Stimulated activated CD4-positive, alpha-beta T cell treated with anti-CD3 and anti-CD28 coated beads, TNF-alpha, amount 100 ng/mL, for 48 hours (primary cell): ENCODE measurements around the gene UBA6.

Source experiments
- DNase-seq, 3 donors: peaks; one replicate each; pipeline ENCODE4 v3.0.0-alpha.2; 2020; ENCODE audit warnings: low read depth in 3 of 3

The UBA6 gene

DNA sequence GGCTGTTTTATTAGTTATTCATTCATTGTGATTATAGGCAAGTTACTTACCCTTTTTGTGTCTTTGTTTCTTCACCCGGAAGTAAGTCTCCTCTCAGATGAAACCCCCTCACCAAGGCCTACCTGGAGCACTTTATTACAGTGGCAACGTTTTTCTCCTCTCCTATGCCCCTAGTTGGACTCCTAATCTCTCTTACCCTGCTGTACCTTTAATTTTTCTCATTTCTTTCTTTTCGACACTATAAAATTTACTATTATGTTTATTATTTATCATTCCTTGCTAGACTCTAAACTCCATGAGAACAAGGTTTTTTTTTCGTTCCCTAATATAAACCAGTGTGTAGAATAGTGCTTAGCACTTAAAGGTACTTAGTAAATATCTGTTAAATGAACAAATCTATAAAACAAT is 124.9 kb downstream of the UBA6 start:
- no peak for DNase-seq

DNA sequence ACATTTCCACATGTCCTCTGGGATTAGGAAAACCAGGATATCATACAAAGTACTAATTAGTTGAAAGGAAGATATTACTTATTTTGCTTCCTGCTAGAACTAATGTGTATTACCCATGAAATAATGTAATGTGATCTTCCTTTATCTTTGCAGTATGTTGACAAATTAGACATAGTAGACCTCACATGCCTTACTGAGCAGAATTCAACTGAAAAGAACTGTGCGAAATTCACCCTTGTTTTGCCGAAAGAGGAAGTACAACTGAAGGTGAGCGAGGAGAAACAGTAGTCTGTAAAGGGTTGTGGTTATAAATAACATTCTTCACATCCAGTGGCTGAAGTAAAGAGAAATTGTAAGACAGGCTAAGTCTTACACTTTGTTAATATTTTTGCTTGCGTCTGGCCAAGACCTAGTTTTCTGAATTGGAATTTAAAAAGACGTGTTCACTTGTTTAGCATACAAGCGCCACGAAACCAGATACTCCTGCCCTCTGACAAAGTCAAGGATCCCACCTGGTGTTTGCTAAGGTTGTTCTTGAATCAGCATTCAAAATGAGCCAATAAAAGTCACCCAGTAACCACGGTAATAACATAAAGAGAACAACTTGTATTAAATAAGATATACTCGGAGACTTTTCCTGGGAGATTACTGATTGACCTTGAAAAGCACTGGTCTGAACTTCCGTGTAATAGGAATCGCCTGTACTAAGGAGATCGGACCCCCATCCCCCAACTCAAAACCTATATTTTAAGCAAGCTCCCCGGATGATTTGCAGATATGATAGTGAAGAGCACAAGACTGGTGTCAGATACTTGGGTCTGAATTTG is 125.5 kb downstream of the UBA6 start:
- DNase-seq = no peak

DNA sequence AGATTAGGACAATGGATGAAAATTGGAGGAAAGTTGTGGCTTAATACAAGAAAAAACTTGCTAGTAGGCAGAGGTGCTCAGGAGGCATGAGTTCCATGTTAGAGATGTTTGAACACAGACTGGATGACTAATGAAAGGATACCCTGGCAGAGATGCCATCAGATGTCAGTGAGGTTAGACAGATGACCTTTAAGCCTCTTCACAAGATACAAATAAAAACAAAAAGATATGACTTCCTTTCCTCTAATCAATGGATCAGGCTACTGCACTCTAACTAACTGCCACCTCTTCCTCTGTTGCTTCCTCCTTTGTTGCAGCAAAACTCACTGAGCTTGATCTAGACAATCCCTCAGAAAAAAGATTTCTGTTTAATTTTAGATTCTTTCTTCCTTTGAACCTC is 127.8 kb downstream of the UBA6 start:
- no peak for DNase-seq

DNA sequence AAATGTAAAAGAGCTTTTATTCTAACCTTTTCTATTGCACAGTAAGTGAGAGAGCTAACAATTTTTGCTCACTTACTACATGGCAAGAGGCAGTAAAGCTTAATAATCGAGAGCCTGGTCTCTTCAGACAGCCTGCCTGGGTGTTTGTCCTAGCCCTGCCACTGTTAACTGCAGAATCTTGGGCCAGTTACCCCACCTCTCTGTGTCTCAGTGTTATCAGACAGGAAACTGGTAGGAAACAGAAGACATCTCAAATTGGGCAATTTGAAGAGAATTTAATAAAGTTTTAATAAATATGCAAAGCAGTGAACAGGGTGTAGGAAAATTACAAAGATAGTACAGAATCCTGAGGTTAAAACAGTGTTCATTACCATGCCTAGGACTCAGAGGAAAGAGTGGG is 129.0 kb downstream of the UBA6 start:
- no peak for DNase-seq

DNA sequence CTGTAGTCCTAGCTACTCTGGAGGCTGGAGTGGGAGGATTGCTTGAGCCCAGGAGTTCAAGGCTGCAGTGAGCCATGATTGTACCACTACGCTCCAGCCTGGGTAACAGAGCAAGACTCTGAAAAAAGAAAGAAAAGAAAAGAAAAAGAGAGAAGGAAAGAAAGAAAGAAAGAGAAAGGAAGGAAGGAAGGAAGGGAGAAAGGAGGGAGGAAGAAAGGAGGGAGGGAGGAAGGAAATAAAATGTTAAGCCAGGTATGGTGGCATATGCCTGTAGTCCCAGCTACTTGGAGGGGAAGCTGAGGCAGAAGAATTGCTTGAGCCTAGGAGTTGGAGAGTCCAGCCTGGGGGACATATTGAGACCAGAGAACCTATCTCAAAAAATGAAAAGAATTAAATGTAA is 130.4 kb downstream of the UBA6 start:
- no peak for DNase-seq

GRCh38 chr4:67568820-67569219 is 132.1 kb downstream of the UBA6 start:
- DNase-seq = no peak

DNA sequence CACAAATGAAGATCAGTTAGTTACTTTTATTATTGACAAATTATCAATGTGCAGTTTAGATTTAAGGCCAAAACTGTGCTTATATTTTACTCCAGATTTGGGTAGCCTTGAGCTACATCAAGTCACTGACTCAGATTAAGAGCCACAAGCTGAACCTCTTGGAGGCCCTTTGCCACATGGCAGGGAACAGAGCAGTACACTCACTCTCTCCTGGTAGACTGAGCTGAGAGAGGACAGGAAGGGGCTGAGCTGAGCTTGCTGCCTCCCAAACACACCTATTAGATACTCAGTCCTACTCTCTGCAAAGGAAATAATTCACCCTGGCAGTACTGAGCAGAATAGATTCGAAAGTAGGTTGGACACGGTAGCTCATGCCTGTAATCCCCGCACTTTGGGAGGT is 134.6 kb downstream of the UBA6 start:
- DNase-seq = no peak

GRCh38 chr4:67565284-67565683 is 135.7 kb downstream of the UBA6 start:
- no peak for DNase-seq
